NB4 (cell line): ENCODE measurements around the gene MAGEB1.

Experiments used
- CTCF ChIP-seq: IDR thresholded peaks from one replicate; pipeline ENCODE4 v1.5.1; 2012; ENCODE audit warnings: low read depth, low read length
- POLR2A ChIP-seq: IDR thresholded peaks from 2 replicates; pipeline ENCODE4 v1.6.1; 2011; ENCODE audit warnings: mild to moderate bottlenecking; ENCODE audit not compliant: insufficient read length; ENCODE audit errors: extremely low read depth

- TF ChIP-seq CTCF (no peak), POLR2A (no peak)
These were observed 16.6 kb upstream of the MAGEB1 start, which contains the start of gene MAGEB3 for GRCh38 chrX:30230395-30230794.
